RWPE2 (cell line): ENCODE results near the gene TICAM1.
"Not testable (repeated sequence)": the region's sequence is repeated elsewhere in the genome, so short reads cannot be mapped to it uniquely, and the experiment has no call there.

Experiments
- ATAC-seq: fragments of 200-7000 bp; cut with Tn5 transposase; 3 replicates; pipeline ENCODE4 v1.9.1; 2021; ENCODE audit warnings: low read depth
- DNase-seq: peaks from one replicate; pipeline ENCODE4 v3.0.0-alpha.2; 2020; ENCODE audit warnings: low spot score
- H3K27ac ChIP-seq: fragments of 450-650 bp; 2 replicates; pipeline ENCODE4 v1.5.1; 2017; ENCODE audit warnings: mild to moderate bottlenecking; ENCODE audit not compliant: poor library complexity, severe bottlenecking
- H3K27me3 ChIP-seq: fragments of 250-450 bp; sonication (Bioruptor Pico); 2 replicates; pipeline ENCODE4 v1.5.1; 2021; ENCODE audit warnings: mild to moderate bottlenecking, moderate library complexity; ENCODE audit not compliant: insufficient read depth, poor library complexity, severe bottlenecking
- H3K36me3 ChIP-seq: fragments of 250-450 bp; sonication (Bioruptor Pico); 2 replicates; pipeline ENCODE4 v1.5.1; 2020; ENCODE audit warnings: low read depth, mild to moderate bottlenecking, moderate library complexity
- H3K4me1 ChIP-seq: fragments of 250-450 bp; sonication (Bioruptor Pico); 2 replicates; pipeline ENCODE4 v1.5.1; 2021; ENCODE audit warnings: mild to moderate bottlenecking, moderate library complexity; ENCODE audit not compliant: insufficient read depth, poor library complexity, severe bottlenecking
- H3K4me3 ChIP-seq: fragments of 250-450 bp; sonication (Bioruptor Pico); 2 replicates; pipeline ENCODE4 v1.5.1; 2021; ENCODE audit warnings: mild to moderate bottlenecking, moderate library complexity; ENCODE audit not compliant: severe bottlenecking
- H3K9me3 ChIP-seq: fragments of 250-450 bp; sonication (Bioruptor Pico); 2 replicates; pipeline ENCODE4 v1.5.1; 2021; ENCODE audit warnings: mild to moderate bottlenecking, moderate library complexity; ENCODE audit not compliant: severe bottlenecking
- CTCF ChIP-seq: fragments of 450-650 bp; IDR thresholded peaks from one replicate; pipeline ENCODE4 v1.5.1; 2017; ENCODE audit warnings: mild to moderate bottlenecking, moderate library complexity; ENCODE audit not compliant: poor library complexity, severe bottlenecking

TICAM1 gene

GRCh38 chr19:4800591-4801081, 30.9 kb downstream of the TICAM1 start:
- no peak for TF ChIP-seq CTCF
- Histone ChIP-seq H3K36me3 (peaks cover 4% of the 10 kb centered on the region), H3K9me3 (no peaks in the 10 kb centered on the region), H3K4me3 (no peak overlapping the region), H3K27me3 (no peaks in the 10 kb centered on the region), H3K4me1 (peaks cover 4% of the 10 kb centered on the region), H3K27ac (peak overlapping the region; percentile 20)
- ATAC-seq (peak; percentile 58; the same call in 2 of the 3 replicates), DNase-seq (no peak)

GRCh38 chr19:4795400-4795799, 36.1 kb downstream of the TICAM1 start:
- no peak for ATAC-seq
- H3K36me3 ChIP-seq, result peaks cover 19% of the 10 kb centered on the region
- no peaks in the 10 kb centered on the region for H3K9me3 ChIP-seq
- peak overlapping the region; percentile 51 for H3K27ac ChIP-seq
- no peak overlapping the region for H3K4me3 ChIP-seq
- TF ChIP-seq CTCF, result no peak
- DNase-seq, result no peak
- H3K4me1 ChIP-seq, result peaks cover 10% of the 10 kb centered on the region
- no peaks in the 10 kb centered on the region for H3K27me3 ChIP-seq

GRCh38 chr19:4794971-4795370, 36.5 kb downstream of the TICAM1 start:
- peaks cover 19% of the 10 kb centered on the region for H3K36me3 ChIP-seq
- peak overlapping the region; percentile 51 for H3K27ac ChIP-seq
- H3K4me3 ChIP-seq, result no peak overlapping the region
- H3K9me3 ChIP-seq, result no peaks in the 10 kb centered on the region
- TF ChIP-seq CTCF, result no peak
- DNase-seq (no peak), ATAC-seq (no peak)
- peaks cover 10% of the 10 kb centered on the region for H3K4me1 ChIP-seq
- H3K27me3 ChIP-seq, result no peaks in the 10 kb centered on the region

GRCh38 chr19:4793278-4793677, 38.2 kb downstream of the TICAM1 start:
- H3K9me3 ChIP-seq, H3K27ac ChIP-seq, ATAC-seq, H3K4me3 ChIP-seq, DNase-seq, H3K27me3 ChIP-seq: not testable (repeated sequence)
- peaks cover 10% of the 10 kb centered on the region for H3K4me1 ChIP-seq
- H3K36me3 ChIP-seq, result peaks cover 19% of the 10 kb centered on the region

GRCh38 chr19:4792866-4793195, 38.7 kb downstream of the TICAM1 start:
- peak overlapping the region; percentile 96 for H3K4me3 ChIP-seq
- not testable (repeated sequence) for H3K27ac ChIP-seq

GRCh38 chr19:4792019-4792865, 39.3 kb downstream of the TICAM1 start:
- not testable (repeated sequence) for H3K9me3 ChIP-seq, H3K27me3 ChIP-seq, ATAC-seq, DNase-seq
- peaks cover 10% of the 10 kb centered on the region for H3K4me1 ChIP-seq
- H3K4me3 ChIP-seq, result peak overlapping the region; percentile 96
- H3K27ac ChIP-seq, result peak overlapping the region; percentile 63
- peaks cover 19% of the 10 kb centered on the region for H3K36me3 ChIP-seq

More at GRCh38 chr19:4792866-4793195, 38.7 kb downstream of the TICAM1 start:
- H3K4me1 ChIP-seq, result peaks cover 10% of the 10 kb centered on the region
- not testable (repeated sequence) for H3K27me3 ChIP-seq, H3K9me3 ChIP-seq, DNase-seq, ATAC-seq
- peaks cover 19% of the 10 kb centered on the region for H3K36me3 ChIP-seq
